Inflammatory macrophage (primary cell): ENCODE data around the gene ROPN1B.
A peak's percentile ranks its signal among the peaks of the same experiment; 100 is the strongest.

Source experiments
- DNase-seq, 2 donors: peaks; one replicate each; pipeline ENCODE4 v3.0.0-alpha.2; 2020 to 2022

ROPN1B gene

GRCh38 chr3:126005951-126006350, 37.0 kb downstream of the ROPN1B start:
- DNase-seq: no peak

GRCh38 chr3:126008219-126008618, 39.2 kb downstream of the ROPN1B start:
- no peak for DNase-seq

- DNase-seq: no peak
Observed at GRCh38 chr3:126009181-126009580, 40.2 kb downstream of the ROPN1B start.

GRCh38 chr3:126013751-126014156, 44.8 kb downstream of the ROPN1B start:
- DNase-seq: no peak

GRCh38 chr3:126014252-126014651, 45.3 kb downstream of the ROPN1B start:
- DNase-seq: no peak

GRCh38 chr3:126015075-126015474, 46.1 kb downstream of the ROPN1B start:
- no peak for DNase-seq

- no peak for DNase-seq
Observed at GRCh38 chr3:126016616-126017015, 47.6 kb downstream of the ROPN1B start.

GRCh38 chr3:126017362-126017761, 48.4 kb downstream of the ROPN1B start:
- DNase-seq: no peak

GRCh38 chr3:126018545-126018944, 49.6 kb downstream of the ROPN1B start:
- DNase-seq: no peak

GRCh38 chr3:126018995-126019394, 50.0 kb downstream of the ROPN1B start:
- peak in 1 of 2 donors; percentile 7 for DNase-seq

- DNase-seq: no peak
Observed at GRCh38 chr3:126019683-126020082, 50.7 kb downstream of the ROPN1B start.

GRCh38 chr3:126021224-126021623, 52.2 kb downstream of the ROPN1B start:
- no peak for DNase-seq

- DNase-seq: no peak
Observed at GRCh38 chr3:126021702-126022101, 52.7 kb downstream of the ROPN1B start.

GRCh38 chr3:126022741-126023359, 53.9 kb downstream of the ROPN1B start:
- DNase-seq: no peak

GRCh38 chr3:126023390-126023789, 54.4 kb downstream of the ROPN1B start:
- no peak for DNase-seq

- DNase-seq: no peak
Observed at GRCh38 chr3:126024049-126024854, 55.3 kb downstream of the ROPN1B start.

- no peak for DNase-seq
Observed at GRCh38 chr3:126025116-126025729, 56.2 kb downstream of the ROPN1B start.

GRCh38 chr3:126025862-126026261, 56.9 kb downstream of the ROPN1B start:
- no peak for DNase-seq

- DNase-seq: no peak
Observed at GRCh38 chr3:126026277-126026751, 57.3 kb downstream of the ROPN1B start.

GRCh38 chr3:126026761-126027160, 57.8 kb downstream of the ROPN1B start:
- DNase-seq: no peak

GRCh38 chr3:126028096-126028495, 59.1 kb downstream of the ROPN1B start:
- DNase-seq: no peak

- no peak for DNase-seq
Observed at GRCh38 chr3:126029241-126029640, 60.3 kb downstream of the ROPN1B start.

- no peak for DNase-seq
Observed at GRCh38 chr3:126030455-126030854, 61.5 kb downstream of the ROPN1B start.

- no peak for DNase-seq
Observed at GRCh38 chr3:126031981-126032471, 63.0 kb downstream of the ROPN1B start.
